GM12878 (cell line): ENCODE data around the gene MCC. TPM values are rescaled to one million over a fixed set of nuclear protein-coding genes. Genes with fewer than 3 reads are reported as not detected.

Experiments
- ATAC-seq: fragments of 200-7000 bp; cut with Tn5 transposase; 3 replicates; pipeline ENCODE4 v1.9.1; 2020; ENCODE audit warnings: mild to moderate bottlenecking, moderate library complexity
- BruUV-seq: library from RNA; stranded (reverse); fragments of 400-500 nt; replicated peaks from 2 replicates; lab custom pipeline; 2021; lab: Mats Ljungman, UMichigan
- CTCF ChIA-PET: fragments of 300-600 bp; sonication (Branson Sonifier 250); formaldehyde crosslinking; extraction: SDS; loops from one replicate; lab custom pipeline; 2021; ENCODE audit warnings: inconsistent platforms; lab: Yijun Ruan, JAX
- POLR2A ChIA-PET: fragments of 350-600 bp; formaldehyde crosslinking; extraction: SDS; loops from one replicate; lab custom pipeline; 2021; ENCODE audit warnings: inconsistent platforms; lab: Charles Lee
- RAD21 ChIA-PET: fragments of 300-600 bp; sonication (Branson Sonifier 250); formaldehyde crosslinking; loops from one replicate; lab custom pipeline; 2023; ENCODE audit warnings: antibody characterized with exemption; ENCODE audit not compliant: unreplicated experiment; lab: Charles Lee
- SMC1A ChIA-PET: fragments of 300-600 bp; sonication (Branson Sonifier 250); formaldehyde crosslinking; loops from one replicate; lab custom pipeline; 2023; ENCODE audit not compliant: unreplicated experiment, uncharacterized antibody; lab: Charles Lee
- DNase-seq: peaks from one replicate; pipeline ENCODE4 v3.0.0-alpha.2; 2011; ENCODE audit warnings: low read depth, low spot score
- FAIRE-seq: peaks from 3 replicates; lab custom pipeline; 2011; peaks lifted over from hg19 to GRCh38; lab: Jason Lieb, UNC
- H2AFZ ChIP-seq: 2 replicates; pipeline ENCODE4 v1.6.0; 2011; ENCODE audit warnings: low read depth, low read length, control low read depth; ENCODE audit not compliant: control insufficient read depth
- H3K27ac ChIP-seq: 2 replicates; pipeline ENCODE4 v1.5.1; 2011; ENCODE audit warnings: control low read depth; ENCODE audit not compliant: control insufficient read depth, insufficient read depth
- H3K27me3 ChIP-seq, 2 experiments: replicated peaks in 1 of 2; 2 replicates each; pipeline versions ENCODE4 v1.6.0 to v1.6.1; 2011; ENCODE audit warnings: low read length in 1 of 2; ENCODE audit not compliant: control insufficient read depth in 2 of 2, insufficient read depth in 2 of 2
- H3K36me3 ChIP-seq, 2 experiments: 2 replicates each; pipeline ENCODE4 v1.5.1; 2011; ENCODE audit warnings: low read length in 1 of 2; ENCODE audit not compliant: control insufficient read depth in 2 of 2, insufficient read depth in 2 of 2
- H3K4me1 ChIP-seq: 2 replicates; pipeline ENCODE4 v1.6.1; 2011; ENCODE audit warnings: mild to moderate bottlenecking, low read length, moderate library complexity, mixed read lengths; ENCODE audit not compliant: control insufficient read depth, insufficient read depth
- H3K4me2 ChIP-seq: 2 replicates; pipeline ENCODE4 v1.6.0; 2011; ENCODE audit warnings: control low read depth; ENCODE audit not compliant: control insufficient read depth, insufficient read depth
- H3K4me3 ChIP-seq: fragments of 200-600 bp; sonication (generic); 2 replicates; pipeline ENCODE4 v1.5.1; 2016
- H3K79me2 ChIP-seq: 2 replicates; pipeline ENCODE4 v1.6.0; 2011; ENCODE audit warnings: low read length; ENCODE audit not compliant: control insufficient read depth, insufficient read depth
- H3K9ac ChIP-seq: 2 replicates; pipeline ENCODE4 v1.8.0; 2011; ENCODE audit warnings: low read length, control low read depth, mixed read lengths; ENCODE audit not compliant: control insufficient read depth, insufficient read depth
- H3K9me3 ChIP-seq: replicated peaks from 3 replicates; pipeline ENCODE4 v1.5.1; 2011; ENCODE audit warnings: mild to moderate bottlenecking, low read length; ENCODE audit not compliant: control insufficient read depth, insufficient read depth
- H4K20me1 ChIP-seq: 2 replicates; pipeline ENCODE4 v1.6.0; 2011; ENCODE audit not compliant: control insufficient read depth, insufficient read depth
- BCLAF1 ChIP-seq: fragments of 450-650 bp; IDR thresholded peaks from 2 replicates; pipeline ENCODE4 v1.6.1; 2017; ENCODE audit warnings: antibody characterized with exemption, mild to moderate bottlenecking, moderate library complexity
- EP300 ChIP-seq, 2 experiments: fragments of 150-350 bp in 1 of 2; IDR thresholded peaks; 2 replicates each; pipeline ENCODE4 v1.6.1; 2011 to 2012; ENCODE audit warnings: low read depth in 2 of 2, low read length in 2 of 2, borderline replicate concordance in 1 of 2, improper control_type of control experiment in 1 of 2, inconsistent platforms in 1 of 2; ENCODE audit not compliant: control insufficient read depth in 1 of 2
- FOXK2 ChIP-seq: fragments of 450-650 bp; IDR thresholded peaks from 2 replicates; pipeline ENCODE4 v1.6.1; 2017; ENCODE audit warnings: mild to moderate bottlenecking, moderate library complexity
- GABPA ChIP-seq: IDR thresholded peaks from 2 replicates; pipeline ENCODE4 v1.6.1; 2014; ENCODE audit warnings: antibody characterized with exemption, low read depth, mild to moderate bottlenecking, inconsistent platforms
- HSF1 ChIP-seq: fragments of 150-350 bp; IDR thresholded peaks from 2 replicates; pipeline ENCODE4 v1.6.1; 2014; ENCODE audit warnings: mild to moderate bottlenecking, low read depth, low read length
- IRF5 ChIP-seq: fragments of 450-650 bp; IDR thresholded peaks from 2 replicates; pipeline ENCODE4 v1.6.1; 2017; ENCODE audit warnings: borderline replicate concordance
- NFYB ChIP-seq: IDR thresholded peaks from 2 replicates; pipeline ENCODE4 v1.6.1; 2011; ENCODE audit warnings: low read depth, mild to moderate bottlenecking, low read length, improper control_type of control experiment, moderate library complexity; ENCODE audit not compliant: insufficient read depth
- NR2C2 ChIP-seq: IDR thresholded peaks from 2 replicates; pipeline ENCODE4 v1.6.1; 2011; ENCODE audit warnings: borderline replicate concordance, low read depth; ENCODE audit not compliant: control insufficient read depth, insufficient read length
- SIN3A ChIP-seq: IDR thresholded peaks from 2 replicates; pipeline ENCODE4 v1.6.1; 2012; ENCODE audit warnings: low read depth, low read length, improper control_type of control experiment
- SKIL ChIP-seq: fragments of 450-650 bp; IDR thresholded peaks from 2 replicates; pipeline ENCODE4 v1.6.1; 2017; ENCODE audit warnings: mild to moderate bottlenecking, low read depth, inconsistent platforms; ENCODE audit not compliant: poor library complexity, severe bottlenecking
- SMC3 ChIP-seq: IDR thresholded peaks from 2 replicates; pipeline ENCODE4 v1.6.1; 2011; ENCODE audit warnings: low read length, improper control_type of control experiment, borderline replicate concordance
- ZSCAN29 ChIP-seq: fragments of 450-650 bp; IDR thresholded peaks from 2 replicates; pipeline ENCODE4 v1.6.1; 2017; ENCODE audit warnings: mild to moderate bottlenecking, moderate library complexity
- WGBS: methylation state at CpG from one replicate; pipeline ENCODE4 v1.1.6; 2016; ENCODE audit warnings: low lambda C conversion rate; ENCODE audit not compliant: insufficient replicate concordance, insufficient coverage; ENCODE audit errors: missing lambda C conversion rate; 5-methylcytosine and 5-hydroxymethylcytosine counted together
- in situ Hi-C: fragments of 300-500 bp; cut with MboI; formaldehyde crosslinking; loops from 9 replicates; pipeline ENCODE4 v1.14.3; 2018; ENCODE audit warnings: mixed read lengths
- intact Hi-C: fragments of 100-400 bp; cut with micrococcal nuclease; formaldehyde crosslinking; loops from one replicate; pipeline ENCODE4 v1.14.2; 2022; ENCODE audit not compliant: unreplicated experiment
- polyA plus RNA-seq, 11 experiments: library from polyadenylated mRNA; depleted of rRNA in 4 of 11; unstranded in 6 of 11; stranded (reverse) in 5 of 11; fragments of >200 nt; fragmentation: Nextera tagmentation in 4 of 11; fragmentation: Illumina TruSeq in 1 of 11; extraction: Ambion mirVana in 4 of 11; extraction: Trizol in 1 of 11; gene quantifications; 1 replicate in 1 of 11; 2 replicates in 10 of 11; pipeline versions ENCODE4 v1.2.1 to v1.2.3, GENCODE V29; 2011 to 2016; ENCODE audit warnings: inconsistent platforms in 2 of 11, missing spikeins in 2 of 11, low read depth in 1 of 11
- total RNA-seq, 4 experiments: library from RNA; depleted of rRNA in 3 of 4; stranded (reverse); fragments of >200 nt in 3 of 4; fragmentation: Illumina TruSeq in 1 of 4; extraction: Trizol in 1 of 4; gene quantifications; 2 replicates each; pipeline versions ENCODE4 v1.2.1 to v1.2.3, GENCODE V29; 2013 to 2021

The MCC gene
- total and polyA plus RNA-seq, 10 of the 15 experiments (the other 5 are each of a cell fraction or from before 2014, with no cell fraction given): 0.03 to 0.86 (median 0.16) TPM

GRCh38 chr5:113240951-113241726, 247.1 kb downstream of the MCC start:
- no peak for ATAC-seq
- in situ Hi-C loops: no loop called here
- no peaks in the 10 kb centered on the region; the same call in 1 of the 2 replicates for H3K4me1 ChIP-seq
- H3K9me3 ChIP-seq: no peaks in the 10 kb centered on the region
- H4K20me1 ChIP-seq: no peaks in the 10 kb centered on the region
- intact Hi-C loops: no loop called here
- no peak overlapping the region for H2AFZ ChIP-seq
- no peak overlapping the region for H3K4me3 ChIP-seq
- H3K27ac ChIP-seq: no peak overlapping the region
- H3K79me2 ChIP-seq: no peaks in the 10 kb centered on the region
- ChIA-PET RAD21 (no interaction called here), SMC1A (interaction anchor here (0.8 kb wide), 1 partner anchor 12 kb away, joined by 4 read pairs; no protein-coding TSS in a partner anchor), CTCF (no interaction called here), POLR2A (interaction anchor here (0.6 kb wide), 1 partner anchor 372 kb away, joined by 3 read pairs; no protein-coding TSS in a partner anchor)
- H3K4me2 ChIP-seq: no peak overlapping the region
- no peak for FAIRE-seq
- H3K27me3 ChIP-seq: no peaks in the 10 kb centered on the region; a peak in 1 of 4 replicates
- no TSS peak for BruUV-seq
- TF ChIP-seq EP300 (IDR thresholded peaks at IDR 0.05; ENCODE audit: borderline replicate concordance in 1 of 2, control insufficient read depth in 1 of 2, low read depth in 2 of 2, low read length in 2 of 2): no peak
- TF ChIP-seq HSF1: no peak
- no peak for TF ChIP-seq NR2C2
- no peak for TF ChIP-seq NFYB
- no peak for TF ChIP-seq SIN3A
- no peak for TF ChIP-seq SKIL
- TF ChIP-seq FOXK2: no peak
- TF ChIP-seq IRF5: no peak
- no peak for TF ChIP-seq GABPA
- TF ChIP-seq ZSCAN29: no peak
- no peak for TF ChIP-seq SMC3
- no peak for TF ChIP-seq BCLAF1
- no peak overlapping the region for H3K9ac ChIP-seq
- H3K36me3 ChIP-seq: no peaks in the 10 kb centered on the region
- DNase-seq: no peak
- WGBS: 65% methylated on average over 3 of the region's 3 CpGs
